Sigmoid colon (tissue), 4 donors: ENCODE data around the gene SYCP3.
A peak's percentile ranks its signal among the peaks of the same experiment; 100 is the strongest.

ENCODE experiments used
- CTCF ChIP-seq, 4 experiments: fragments of 450-650 bp in 3 of 4; fragments of 200-600 bp in 1 of 4; IDR thresholded peaks; one replicate each; pipeline ENCODE4 v1.5.1; 2016 to 2019; ENCODE audit warnings: antibody characterized with exemption in 4 of 4, mild to moderate bottlenecking in 3 of 4, moderate library complexity in 2 of 4
- POLR2A ChIP-seq, 2 donors: fragments of 450-650 bp; IDR thresholded peaks; one replicate each; pipeline ENCODE4 v1.6.1; 2016; ENCODE audit warnings: antibody characterized with exemption in 2 of 2, mild to moderate bottlenecking in 2 of 2, moderate library complexity in 2 of 2
- POLR2AphosphoS5 ChIP-seq, 4 donors: sonication (generic); formaldehyde crosslinking; IDR thresholded peaks; one replicate each; pipeline ENCODE4 v1.6.1; 2017; ENCODE audit warnings: antibody characterized with exemption in 4 of 4

- TF ChIP-seq CTCF (IDR thresholded peaks at IDR 0.05) (no peak), POLR2AphosphoS5 (IDR thresholded peaks at IDR 0.05) (peak in 1 of 4 donors; percentile 29), POLR2A (IDR thresholded peaks at IDR 0.05) (no peak)
Measured at GRCh38 chr12:101713059-101713682, 26.1 kb downstream of the SYCP3 start.
